Measurements from ENCODE around the gene EVI5.

- no peak for TF ChIP-seq POLR2A (IDR thresholded peaks at IDR 0.05)
- TF ChIP-seq CTCF (IDR thresholded peaks at IDR 0.05) = no peak
- no peak for TF ChIP-seq POLR2AphosphoS5 (IDR thresholded peaks at IDR 0.05)
Observed at GRCh38 chr1:92544756-92545165, 240.1 kb downstream of the EVI5 start.
